K562 (cell line): ENCODE results near the gene NARF. TPM values are rescaled to one million over a fixed set of nuclear protein-coding genes. Genes with fewer than 3 reads are reported as not detected.

Source experiments
- CREB3 ChIP-seq: fragments of 450-650 bp; conservative IDR thresholded peaks from 2 replicates; pipeline ENCODE4 v1.6.1; 2016; ENCODE audit warnings: missing genetic modification characterization, low read depth, mild to moderate bottlenecking, missing compliant biosample characterization, moderate library complexity
- E2F1 ChIP-seq: sonication (generic); formaldehyde crosslinking; IDR thresholded peaks from 2 replicates; pipeline ENCODE4 v1.8.1; 2023; ENCODE audit warnings: mild to moderate bottlenecking, missing genetic modification reagents, moderate library complexity
- ELF2 ChIP-seq: fragments of 250-450 bp; sonication (Bioruptor Pico); IDR thresholded peaks from 2 replicates; pipeline ENCODE4 v1.5.0; 2021; ENCODE audit warnings: mild to moderate bottlenecking
- MTA1 ChIP-seq: fragments of 450-650 bp; IDR thresholded peaks from 2 replicates; pipeline ENCODE4 v1.6.1; 2017; ENCODE audit warnings: borderline replicate concordance
- NR2C1 ChIP-seq, 2 experiments: fragments of 450-650 bp; IDR thresholded peaks; 2 replicates each; pipeline ENCODE4 v1.6.1; 2017; ENCODE audit warnings: mild to moderate bottlenecking in 2 of 2, antibody characterized with exemption in 1 of 2, inconsistent platforms in 1 of 2, missing compliant biosample characterization in 1 of 2, missing genetic modification characterization in 1 of 2
- TEAD1 ChIP-seq, 2 experiments: fragments of 450-650 bp in 1 of 2; sonication (generic) in 1 of 2; formaldehyde crosslinking; IDR thresholded peaks; 2 replicates each; pipeline versions ENCODE4 v1.4.0 to v1.8.0; 2020 to 2022; ENCODE audit warnings: mild to moderate bottlenecking in 2 of 2, missing genetic modification reagents in 1 of 2
- ZBTB7A ChIP-seq: IDR thresholded peaks from 2 replicates; pipeline ENCODE4 v1.6.1; 2011; ENCODE audit warnings: low read depth, mild to moderate bottlenecking, low read length, moderate library complexity, borderline replicate concordance; ENCODE audit not compliant: control insufficient read depth
- ZNF263 ChIP-seq: sonication (generic); formaldehyde crosslinking; IDR thresholded peaks from 2 replicates; pipeline ENCODE4 v1.8.0; 2022; ENCODE audit warnings: mild to moderate bottlenecking, missing genetic modification reagents, borderline replicate concordance
- ZNF395 ChIP-seq: fragments of 200-800 bp; sonication (Bioruptor generic); IDR thresholded peaks from 2 replicates; pipeline ENCODE4 v1.6.1; 2017; ENCODE audit warnings: missing genetic modification characterization, missing compliant biosample characterization
- polyA plus RNA-seq, 8 experiments: library from polyadenylated mRNA; depleted of rRNA in 4 of 8; stranded (reverse) in 5 of 8; unstranded in 3 of 8; fragments of >200 nt; fragmentation: Nextera tagmentation in 2 of 8; fragmentation: Illumina TruSeq in 1 of 8; extraction: Ambion mirVana in 2 of 8; extraction: Trizol in 1 of 8; gene quantifications; 2 replicates each; pipeline versions ENCODE4 v1.2.1 to v1.2.3, GENCODE V29; 2011 to 2014; ENCODE audit warnings: inconsistent platforms in 1 of 8, missing spikeins in 1 of 8
- total RNA-seq, 7 experiments: library from RNA; depleted of rRNA in 6 of 7; stranded (reverse); fragments of >200 nt in 6 of 7; fragmentation: Illumina TruSeq in 2 of 7; extraction: Trizol in 2 of 7; gene quantifications; 2 replicates each; pipeline versions ENCODE4 v1.2.1 to v1.2.3, GENCODE V29; 2011 to 2021; ENCODE audit warnings: low replicate concordance in 1 of 7
- TF ChIP-seq, protein P1 (sequence below), 3 experiments: fragments of 200-800 bp in 1 of 3; fragments of 250-450 bp in 1 of 3; fragments of 450-650 bp in 1 of 3; sonication (Bioruptor Pico) in 1 of 3; sonication (Bioruptor generic) in 1 of 3; formaldehyde crosslinking in 1 of 3; IDR thresholded peaks; 2 replicates each; pipeline versions ENCODE4 v1.6.1 to v1.8.0; 2016 to 2022; ENCODE audit warnings: mild to moderate bottlenecking in 2 of 3, missing genetic modification characterization in 2 of 3, missing compliant biosample characterization in 1 of 3, moderate library complexity in 1 of 3
- TF ChIP-seq, protein P2 (sequence below): sonication (generic); formaldehyde crosslinking; IDR thresholded peaks from 2 replicates; pipeline ENCODE4 v1.8.0; 2022; ENCODE audit warnings: mild to moderate bottlenecking, missing genetic modification reagents, borderline replicate concordance
- TF ChIP-seq, protein P3 (sequence below): sonication (generic); formaldehyde crosslinking; IDR thresholded peaks from 2 replicates; pipeline ENCODE4 v1.8.1; 2023; ENCODE audit warnings: mild to moderate bottlenecking, missing genetic modification reagents

The NARF gene
- total and polyA plus RNA-seq, 9 of the 15 experiments (the other 6 are each of a cell fraction or from before 2014, with no cell fraction given), result 60.4 to 423 (median 132) TPM

DNA sequence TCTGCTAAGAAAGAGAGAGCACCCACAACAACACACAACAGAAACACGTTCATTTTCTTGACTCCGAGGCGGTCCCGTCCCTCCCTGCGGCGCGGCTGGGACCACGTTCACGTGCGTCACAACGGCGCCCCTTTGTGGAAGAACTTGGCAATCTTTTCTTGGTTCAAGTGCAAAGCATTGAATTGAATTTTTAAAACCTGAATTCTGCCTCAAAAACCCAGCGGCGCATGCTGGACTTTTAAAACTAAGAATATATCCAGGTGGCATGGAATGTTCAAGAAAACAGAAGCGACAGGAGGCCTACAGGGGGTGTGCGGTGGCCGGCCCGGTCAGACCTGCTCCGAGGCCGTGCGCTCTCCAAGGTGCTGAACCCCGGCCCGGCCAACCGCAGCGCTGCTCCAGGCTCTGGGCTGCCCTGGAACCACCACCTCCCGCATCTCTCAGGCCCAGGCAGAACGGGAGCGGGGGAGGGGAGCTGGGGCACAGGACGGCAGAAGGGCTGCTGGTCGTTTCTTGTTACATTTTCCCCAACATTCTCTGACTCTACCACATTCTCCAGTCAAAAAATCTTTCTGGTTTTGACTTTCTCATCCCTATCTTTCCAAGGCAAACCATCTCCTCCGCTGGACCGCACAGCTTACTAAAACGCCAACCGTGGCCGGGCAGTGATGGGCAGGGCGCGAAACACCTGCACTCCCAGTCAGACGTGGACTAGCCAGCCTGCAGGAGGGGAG lies 43.8 kb upstream of the NARF start (continued):
- TF ChIP-seq E2F1 (CRISPR knock-in tag), result peak; percentile 90
- no peak for TF ChIP-seq ELF2
- TF ChIP-seq, protein P1, sequence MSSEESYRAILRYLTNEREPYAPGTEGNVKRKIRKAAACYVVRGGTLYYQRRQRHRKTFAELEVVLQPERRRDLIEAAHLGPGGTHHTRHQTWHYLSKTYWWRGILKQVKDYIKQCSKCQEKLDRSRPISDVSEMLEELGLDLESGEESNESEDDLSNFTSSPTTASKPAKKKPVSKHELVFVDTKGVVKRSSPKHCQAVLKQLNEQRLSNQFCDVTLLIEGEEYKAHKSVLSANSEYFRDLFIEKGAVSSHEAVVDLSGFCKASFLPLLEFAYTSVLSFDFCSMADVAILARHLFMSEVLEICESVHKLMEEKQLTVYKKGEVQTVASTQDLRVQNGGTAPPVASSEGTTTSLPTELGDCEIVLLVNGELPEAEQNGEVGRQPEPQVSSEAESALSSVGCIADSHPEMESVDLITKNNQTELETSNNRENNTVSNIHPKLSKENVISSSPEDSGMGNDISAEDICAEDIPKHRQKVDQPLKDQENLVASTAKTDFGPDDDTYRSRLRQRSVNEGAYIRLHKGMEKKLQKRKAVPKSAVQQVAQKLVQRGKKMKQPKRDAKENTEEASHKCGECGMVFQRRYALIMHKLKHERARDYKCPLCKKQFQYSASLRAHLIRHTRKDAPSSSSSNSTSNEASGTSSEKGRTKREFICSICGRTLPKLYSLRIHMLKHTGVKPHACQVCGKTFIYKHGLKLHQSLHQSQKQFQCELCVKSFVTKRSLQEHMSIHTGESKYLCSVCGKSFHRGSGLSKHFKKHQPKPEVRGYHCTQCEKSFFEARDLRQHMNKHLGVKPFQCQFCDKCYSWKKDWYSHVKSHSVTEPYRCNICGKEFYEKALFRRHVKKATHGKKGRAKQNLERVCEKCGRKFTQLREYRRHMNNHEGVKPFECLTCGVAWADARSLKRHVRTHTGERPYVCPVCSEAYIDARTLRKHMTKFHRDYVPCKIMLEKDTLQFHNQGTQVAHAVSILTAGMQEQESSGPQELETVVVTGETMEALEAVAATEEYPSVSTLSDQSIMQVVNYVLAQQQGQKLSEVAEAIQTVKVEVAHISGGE (CRISPR knock-in tag; IDR thresholded peaks at IDR 0.05), result peak in 1 of 3 experiments; percentile 62; a peak in 2 of 6 replicates
- TF ChIP-seq ZBTB7A, result peak; percentile 34; the same call in 1 of the 2 replicates
- TF ChIP-seq ZNF263 (CRISPR knock-in tag), result peak; percentile 71; the same call in 1 of the 2 replicates
- TF ChIP-seq MTA1, result no peak
- TF ChIP-seq, protein P2, sequence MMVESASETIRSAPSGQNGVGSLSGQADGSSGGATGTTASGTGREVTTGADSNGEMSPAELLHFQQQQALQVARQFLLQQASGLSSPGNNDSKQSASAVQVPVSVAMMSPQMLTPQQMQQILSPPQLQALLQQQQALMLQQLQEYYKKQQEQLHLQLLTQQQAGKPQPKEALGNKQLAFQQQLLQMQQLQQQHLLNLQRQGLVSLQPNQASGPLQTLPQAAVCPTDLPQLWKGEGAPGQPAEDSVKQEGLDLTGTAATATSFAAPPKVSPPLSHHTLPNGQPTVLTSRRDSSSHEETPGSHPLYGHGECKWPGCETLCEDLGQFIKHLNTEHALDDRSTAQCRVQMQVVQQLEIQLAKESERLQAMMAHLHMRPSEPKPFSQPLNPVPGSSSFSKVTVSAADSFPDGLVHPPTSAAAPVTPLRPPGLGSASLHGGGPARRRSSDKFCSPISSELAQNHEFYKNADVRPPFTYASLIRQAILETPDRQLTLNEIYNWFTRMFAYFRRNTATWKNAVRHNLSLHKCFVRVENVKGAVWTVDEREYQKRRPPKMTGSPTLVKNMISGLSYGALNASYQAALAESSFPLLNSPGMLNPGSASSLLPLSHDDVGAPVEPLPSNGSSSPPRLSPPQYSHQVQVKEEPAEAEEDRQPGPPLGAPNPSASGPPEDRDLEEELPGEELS (CRISPR knock-in tag), result 0 out of 2 replicates have a peak, but pooled peaks have one; percentile 48
- peak; percentile 65; the same call in 1 of the 2 replicates for TF ChIP-seq ZNF395 (CRISPR knock-in tag)
- TF ChIP-seq NR2C1 (IDR thresholded peaks at IDR 0.05), result no peak
- TF ChIP-seq NR2C1 (tag; IDR thresholded peaks at IDR 0.05), result peak; percentile 20; the same call in 1 of the 2 replicates
- TF ChIP-seq, protein P3, sequence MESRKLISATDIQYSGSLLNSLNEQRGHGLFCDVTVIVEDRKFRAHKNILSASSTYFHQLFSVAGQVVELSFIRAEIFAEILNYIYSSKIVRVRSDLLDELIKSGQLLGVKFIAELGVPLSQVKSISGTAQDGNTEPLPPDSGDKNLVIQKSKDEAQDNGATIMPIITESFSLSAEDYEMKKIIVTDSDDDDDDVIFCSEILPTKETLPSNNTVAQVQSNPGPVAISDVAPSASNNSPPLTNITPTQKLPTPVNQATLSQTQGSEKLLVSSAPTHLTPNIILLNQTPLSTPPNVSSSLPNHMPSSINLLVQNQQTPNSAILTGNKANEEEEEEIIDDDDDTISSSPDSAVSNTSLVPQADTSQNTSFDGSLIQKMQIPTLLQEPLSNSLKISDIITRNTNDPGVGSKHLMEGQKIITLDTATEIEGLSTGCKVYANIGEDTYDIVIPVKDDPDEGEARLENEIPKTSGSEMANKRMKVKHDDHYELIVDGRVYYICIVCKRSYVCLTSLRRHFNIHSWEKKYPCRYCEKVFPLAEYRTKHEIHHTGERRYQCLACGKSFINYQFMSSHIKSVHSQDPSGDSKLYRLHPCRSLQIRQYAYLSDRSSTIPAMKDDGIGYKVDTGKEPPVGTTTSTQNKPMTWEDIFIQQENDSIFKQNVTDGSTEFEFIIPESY (CRISPR knock-in tag), result peak; percentile 82
- TF ChIP-seq TEAD1 (CRISPR knock-in tag; IDR thresholded peaks at IDR 0.05), result peak in 1 of 2 experiments; percentile 94; a peak in 2 of 4 replicates
- peak; percentile 60; the same call in 1 of the 2 replicates for TF ChIP-seq CREB3 (tag)
